ENCODE data around the gene IGSF9.

DNA sequence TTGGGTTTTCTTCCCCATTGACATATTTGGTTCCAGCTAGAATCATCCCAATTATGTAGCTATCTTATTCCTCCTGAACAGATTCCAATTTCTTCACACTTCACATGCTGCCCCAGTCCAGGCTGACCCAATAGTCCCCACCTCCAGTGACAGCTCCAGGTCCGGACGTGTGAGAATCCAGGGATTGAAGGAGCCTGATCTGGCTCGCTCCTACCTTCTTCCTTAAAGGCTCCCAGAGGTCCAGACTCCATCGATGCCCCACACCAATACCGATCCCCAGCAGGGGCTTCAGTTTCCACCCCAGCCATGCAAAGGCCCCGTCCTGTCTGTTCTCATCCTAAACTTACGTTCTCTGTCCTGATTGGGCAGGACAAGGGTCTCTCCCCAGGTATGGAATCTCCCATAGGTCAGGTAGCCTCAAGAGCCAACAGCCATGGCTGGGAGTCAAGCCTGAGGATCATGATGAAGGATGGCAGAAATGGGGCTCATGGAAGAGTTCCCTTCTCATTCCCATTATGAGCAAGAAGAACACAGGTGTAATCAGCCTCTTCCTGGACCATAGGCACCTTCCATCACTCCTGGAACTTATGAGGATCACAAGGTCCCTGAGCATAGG is 29.0 kb upstream of the IGSF9 start:
- TF ChIP-seq GATA2 (IDR thresholded peaks at IDR 0.05; ENCODE audit: low read depth, low read length) (no peak), GATA3 (IDR thresholded peaks at IDR 0.05; ENCODE audit: low read depth, low read length) (no peak)

All from SH-SY5Y (cell line).